Suprapubic skin (tissue), 3 donors: ENCODE data around the gene SLC8B1.

Experiments used
- CTCF ChIP-seq, 2 donors: fragments of 200-600 bp in 1 of 2; fragments of 450-650 bp in 1 of 2; sonication (generic) in 1 of 2; IDR thresholded peaks; one replicate each; pipeline ENCODE4 v1.5.1; 2016 to 2019; ENCODE audit warnings: antibody characterized with exemption in 2 of 2, mild to moderate bottlenecking in 1 of 2, moderate library complexity in 1 of 2
- EP300 ChIP-seq: sonication (generic); formaldehyde crosslinking; IDR thresholded peaks from one replicate; pipeline ENCODE4 v1.6.1; 2017; ENCODE audit warnings: antibody characterized with exemption
- POLR2A ChIP-seq, 2 donors: fragments of 450-650 bp; IDR thresholded peaks; one replicate each; pipeline ENCODE4 v1.6.1; 2017; ENCODE audit warnings: antibody characterized with exemption in 2 of 2, mild to moderate bottlenecking in 2 of 2, moderate library complexity in 2 of 2

DNA sequence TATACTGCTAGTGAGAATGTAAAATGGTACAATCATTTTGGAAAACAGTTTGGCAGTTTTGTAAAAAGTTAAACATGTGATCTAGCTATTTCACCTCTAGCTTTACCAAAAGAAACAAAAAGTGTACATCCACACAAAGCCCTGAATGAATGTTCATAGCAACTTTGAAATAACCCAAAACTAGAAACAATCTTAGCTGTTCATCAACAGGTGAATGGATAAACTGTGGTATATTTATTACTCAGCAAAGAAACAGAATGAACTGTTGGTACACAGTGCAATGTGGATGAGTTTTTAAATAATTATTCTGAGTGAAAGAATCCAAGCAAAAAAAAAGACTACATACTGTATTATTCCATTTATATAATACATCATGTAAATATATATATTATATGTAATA is 77.3 kb downstream of the SLC8B1 start:
- no peak for TF ChIP-seq CTCF (IDR thresholded peaks at IDR 0.05)
- no peak for TF ChIP-seq EP300
- no peak for TF ChIP-seq POLR2A (IDR thresholded peaks at IDR 0.05)
